RWPE2 (cell line): ENCODE results near the gene DHH.

Source experiments
- ATAC-seq: fragments of 200-7000 bp; cut with Tn5 transposase; 3 replicates; pipeline ENCODE4 v1.9.1; 2021; ENCODE audit warnings: low read depth
- DNase-seq: peaks from one replicate; pipeline ENCODE4 v3.0.0-alpha.2; 2020; ENCODE audit warnings: low spot score
- H3K27ac ChIP-seq: fragments of 450-650 bp; 2 replicates; pipeline ENCODE4 v1.5.1; 2017; ENCODE audit warnings: mild to moderate bottlenecking; ENCODE audit not compliant: poor library complexity, severe bottlenecking
- H3K27me3 ChIP-seq: fragments of 250-450 bp; sonication (Bioruptor Pico); 2 replicates; pipeline ENCODE4 v1.5.1; 2021; ENCODE audit warnings: mild to moderate bottlenecking, moderate library complexity; ENCODE audit not compliant: insufficient read depth, poor library complexity, severe bottlenecking
- H3K36me3 ChIP-seq: fragments of 250-450 bp; sonication (Bioruptor Pico); 2 replicates; pipeline ENCODE4 v1.5.1; 2020; ENCODE audit warnings: low read depth, mild to moderate bottlenecking, moderate library complexity
- H3K4me1 ChIP-seq: fragments of 250-450 bp; sonication (Bioruptor Pico); 2 replicates; pipeline ENCODE4 v1.5.1; 2021; ENCODE audit warnings: mild to moderate bottlenecking, moderate library complexity; ENCODE audit not compliant: insufficient read depth, poor library complexity, severe bottlenecking
- H3K4me3 ChIP-seq: fragments of 250-450 bp; sonication (Bioruptor Pico); 2 replicates; pipeline ENCODE4 v1.5.1; 2021; ENCODE audit warnings: mild to moderate bottlenecking, moderate library complexity; ENCODE audit not compliant: severe bottlenecking
- H3K9me3 ChIP-seq: fragments of 250-450 bp; sonication (Bioruptor Pico); 2 replicates; pipeline ENCODE4 v1.5.1; 2021; ENCODE audit warnings: mild to moderate bottlenecking, moderate library complexity; ENCODE audit not compliant: severe bottlenecking
- CTCF ChIP-seq: fragments of 450-650 bp; IDR thresholded peaks from one replicate; pipeline ENCODE4 v1.5.1; 2017; ENCODE audit warnings: mild to moderate bottlenecking, moderate library complexity; ENCODE audit not compliant: poor library complexity, severe bottlenecking

The DHH gene

GRCh38 chr12:49037947-49038237 lies 56.7 kb downstream of the DHH start:
- Histone ChIP-seq H3K4me1 (no peaks in the 10 kb centered on the region), H3K27me3 (no peaks in the 10 kb centered on the region), H3K36me3 (peaks cover 82% of the 10 kb centered on the region), H3K4me3 (no peak overlapping the region), H3K9me3 (no peaks in the 10 kb centered on the region), H3K27ac (no peak overlapping the region)
- no peak for ATAC-seq
- TF ChIP-seq CTCF = no peak
- DNase-seq = peak; percentile 42

DNA sequence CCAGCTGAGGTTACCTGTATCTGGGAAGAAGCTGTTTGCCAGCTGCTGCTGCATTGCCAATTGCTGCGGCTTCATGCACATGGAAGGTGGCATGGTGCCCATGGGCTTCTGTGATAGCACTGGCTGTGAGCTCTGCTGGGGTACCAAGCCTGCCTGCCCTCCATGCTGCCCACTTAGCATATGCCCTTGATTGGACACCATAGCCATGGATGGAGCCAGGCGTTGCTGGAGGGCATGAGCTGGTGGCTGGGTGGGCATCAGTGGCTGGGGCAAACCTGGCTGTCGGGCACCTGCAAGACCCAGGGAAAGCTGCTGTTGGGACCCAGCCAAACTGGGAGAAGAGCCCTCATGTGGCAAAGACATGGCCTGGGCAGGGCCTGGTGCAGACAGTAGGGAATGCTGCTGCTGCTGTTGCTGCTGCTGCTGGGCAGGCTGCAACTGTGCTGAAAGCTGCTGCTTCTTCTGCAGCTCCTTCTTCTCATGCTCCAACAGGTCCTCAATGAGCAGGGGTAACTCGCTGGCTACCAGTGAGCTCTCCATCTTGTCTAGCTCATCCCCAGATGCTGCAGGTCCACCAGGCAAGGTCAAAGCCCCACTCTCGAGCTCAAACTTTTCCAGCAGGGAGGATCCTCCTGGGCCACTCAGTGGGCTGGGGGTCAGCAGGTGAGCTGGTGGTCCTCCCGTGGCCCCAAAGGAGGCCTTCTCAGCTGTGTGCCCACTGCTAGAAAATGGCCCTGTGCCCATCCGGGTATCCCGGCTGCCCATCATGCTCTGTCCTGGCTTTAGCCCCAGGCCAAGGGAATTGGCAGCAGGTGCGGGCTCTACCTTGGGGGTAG lies 57.3 kb downstream of the DHH start:
- Histone ChIP-seq H3K27me3 (no peaks in the 10 kb centered on the region), H3K27ac (no peak overlapping the region), H3K4me1 (no peaks in the 10 kb centered on the region), H3K9me3 (no peaks in the 10 kb centered on the region), H3K36me3 (peaks cover 81% of the 10 kb centered on the region), H3K4me3 (no peak overlapping the region)
- ATAC-seq (no peak), DNase-seq (peak; percentile 49)
- TF ChIP-seq CTCF = no peak
